WTC11 (cell line): ENCODE data around the gene ZNF576. TPM values are rescaled to one million over a fixed set of nuclear protein-coding genes. Genes with fewer than 3 reads are reported as not detected.

Experiments used
- ATAC-seq: fragments of 200-7000 bp; cut with Tn5 transposase; 2 replicates; pipeline ENCODE4 v1.10.0; 2021; ENCODE audit warnings: mild to moderate bottlenecking, moderate library complexity
- CTCF ChIA-PET: fragments of 300-600 bp; sonication (Branson Sonifier 250); formaldehyde crosslinking; loops from one replicate; lab custom pipeline; 2021; ENCODE audit warnings: antibody characterized with exemption; lab: Charles Lee
- POLR2A ChIA-PET: fragments of 350-600 bp; sonication (Branson Sonifier 250); formaldehyde crosslinking; loops from one replicate; lab custom pipeline; 2021; ENCODE audit warnings: antibody characterized with exemption; lab: Charles Lee
- DNase-seq: peaks from one replicate; pipeline ENCODE4 v3.0.0; 2021; ENCODE audit warnings: low spot score
- H3K27ac Mint-ChIP-seq: 2 replicates; pipeline ENCODE4 v1.8.0; 2021; ENCODE audit warnings: mixed read lengths
- H3K27me3 Mint-ChIP-seq: 2 replicates; pipeline ENCODE4 v1.8.0; 2021; ENCODE audit warnings: low read depth, mild to moderate bottlenecking, moderate library complexity, mixed read lengths
- H3K36me3 Mint-ChIP-seq: 2 replicates; pipeline ENCODE4 v1.8.0; 2021; ENCODE audit warnings: mixed read lengths
- H3K4me1 Mint-ChIP-seq: 2 replicates; pipeline ENCODE4 v1.8.0; 2022; ENCODE audit warnings: mixed read lengths
- H3K4me3 Mint-ChIP-seq: 2 replicates; pipeline ENCODE4 v1.8.0; 2021; ENCODE audit warnings: mild to moderate bottlenecking, moderate library complexity, mixed read lengths
- H3K9me3 Mint-ChIP-seq: 2 replicates; pipeline ENCODE4 v1.8.0; 2021; ENCODE audit warnings: mixed read lengths
- AR ChIP-seq: fragments of 250-450 bp; sonication (Bioruptor Pico); IDR thresholded peaks from 2 replicates; pipeline ENCODE4 v1.9.0; 2021; ENCODE audit warnings: mild to moderate bottlenecking
- ATF1 ChIP-seq: sonication (generic); formaldehyde crosslinking; IDR thresholded peaks from 2 replicates; pipeline ENCODE4 v1.8.1; 2023; ENCODE audit warnings: mild to moderate bottlenecking, moderate library complexity, missing genetic modification reagents
- CREB1 ChIP-seq: sonication (generic); formaldehyde crosslinking; IDR thresholded peaks from 2 replicates; pipeline ENCODE4 v1.8.0; 2023; ENCODE audit warnings: mild to moderate bottlenecking, missing genetic modification reagents
- KAT7 ChIP-seq: sonication (generic); formaldehyde crosslinking; IDR thresholded peaks from 2 replicates; pipeline ENCODE4 v1.8.1; 2023; ENCODE audit warnings: missing genetic modification reagents, mild to moderate bottlenecking, borderline replicate concordance
- MLX ChIP-seq: sonication (generic); formaldehyde crosslinking; IDR thresholded peaks from 2 replicates; pipeline ENCODE4 v1.8.1; 2023; ENCODE audit warnings: mild to moderate bottlenecking, missing genetic modification reagents, moderate library complexity
- NFE2L1 ChIP-seq: sonication (generic); formaldehyde crosslinking; IDR thresholded peaks from 2 replicates; pipeline ENCODE4 v1.8.1; 2023; ENCODE audit warnings: missing genetic modification reagents
- NR2C2 ChIP-seq: sonication (generic); formaldehyde crosslinking; IDR thresholded peaks from 2 replicates; pipeline ENCODE4 v1.8.0; 2022; ENCODE audit warnings: mild to moderate bottlenecking, missing genetic modification reagents
- SMAD4 ChIP-seq: sonication (generic); formaldehyde crosslinking; IDR thresholded peaks from 2 replicates; pipeline ENCODE4 v1.8.0; 2022; ENCODE audit warnings: mild to moderate bottlenecking, missing genetic modification reagents
- TCF7 ChIP-seq: sonication (generic); formaldehyde crosslinking; IDR thresholded peaks from 2 replicates; pipeline ENCODE4 v1.8.0; 2022; ENCODE audit warnings: mild to moderate bottlenecking, low read depth, missing genetic modification reagents, moderate library complexity
- ZNF219 ChIP-seq: sonication (generic); formaldehyde crosslinking; IDR thresholded peaks from 2 replicates; pipeline ENCODE4 v1.8.0; 2023; ENCODE audit warnings: missing genetic modification reagents, mild to moderate bottlenecking, borderline replicate concordance
- ZNF232 ChIP-seq: sonication (generic); formaldehyde crosslinking; IDR thresholded peaks from 2 replicates; pipeline ENCODE4 v1.8.0; 2022; ENCODE audit warnings: mild to moderate bottlenecking, missing genetic modification reagents
- ZNF512 ChIP-seq: sonication (generic); formaldehyde crosslinking; IDR thresholded peaks from 2 replicates; pipeline ENCODE4 v1.8.1; 2022; ENCODE audit warnings: missing genetic modification reagents, borderline replicate concordance
- total RNA-seq: library from RNA; stranded (reverse); gene quantifications from 3 replicates; pipeline ENCODE4 v1.2.3, GENCODE V29; 2021
- TF ChIP-seq, protein P1 (sequence below): sonication (generic); formaldehyde crosslinking; IDR thresholded peaks from 2 replicates; pipeline ENCODE4 v1.8.0; 2022; ENCODE audit warnings: missing genetic modification reagents
- TF ChIP-seq, protein P2 (sequence below): sonication (generic); formaldehyde crosslinking; IDR thresholded peaks from 2 replicates; pipeline ENCODE4 v1.8.0; 2023; ENCODE audit warnings: mild to moderate bottlenecking, missing genetic modification reagents
- TF ChIP-seq, protein P3 (sequence below): sonication (generic); formaldehyde crosslinking; IDR thresholded peaks from 2 replicates; pipeline ENCODE4 v1.8.0; 2023; ENCODE audit warnings: missing genetic modification reagents
- TF ChIP-seq, protein P4 (sequence below): sonication (generic); formaldehyde crosslinking; IDR thresholded peaks from 2 replicates; pipeline ENCODE4 v1.8.1; 2023; ENCODE audit warnings: mild to moderate bottlenecking, missing genetic modification reagents

The ZNF576 gene
- total RNA-seq, 1 experiment from 2014 or later, result 15.9 TPM

DNA sequence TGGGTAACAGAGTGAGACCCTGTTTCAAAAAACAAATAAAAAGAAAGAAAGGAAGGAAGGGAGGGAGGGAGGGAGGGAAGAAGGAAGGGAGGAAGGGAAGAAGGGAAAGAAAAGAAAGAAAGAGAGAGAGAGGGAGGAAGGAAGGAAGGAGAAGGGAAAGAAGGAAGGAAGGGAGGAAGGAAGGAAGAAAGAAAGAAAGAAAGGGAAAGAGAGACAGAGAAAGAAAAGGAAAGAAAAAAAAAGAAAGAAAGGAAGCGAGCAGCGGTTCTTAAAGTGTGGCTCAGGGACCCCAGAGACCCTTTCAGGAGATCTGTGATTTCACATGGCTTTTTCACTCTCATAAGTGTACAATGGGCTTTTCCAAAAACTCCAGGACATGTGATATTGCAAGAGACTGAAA is 53.1 kb downstream of the ZNF576 start:
- TF ChIP-seq ZNF219 (CRISPR knock-in tag), result no peak
- TF ChIP-seq TCF7 (CRISPR knock-in tag), result no peak
- TF ChIP-seq KAT7 (CRISPR knock-in tag), result no peak
- TF ChIP-seq NFE2L1 (CRISPR knock-in tag), result no peak
- no peak for TF ChIP-seq ZNF232
- TF ChIP-seq, protein P1, sequence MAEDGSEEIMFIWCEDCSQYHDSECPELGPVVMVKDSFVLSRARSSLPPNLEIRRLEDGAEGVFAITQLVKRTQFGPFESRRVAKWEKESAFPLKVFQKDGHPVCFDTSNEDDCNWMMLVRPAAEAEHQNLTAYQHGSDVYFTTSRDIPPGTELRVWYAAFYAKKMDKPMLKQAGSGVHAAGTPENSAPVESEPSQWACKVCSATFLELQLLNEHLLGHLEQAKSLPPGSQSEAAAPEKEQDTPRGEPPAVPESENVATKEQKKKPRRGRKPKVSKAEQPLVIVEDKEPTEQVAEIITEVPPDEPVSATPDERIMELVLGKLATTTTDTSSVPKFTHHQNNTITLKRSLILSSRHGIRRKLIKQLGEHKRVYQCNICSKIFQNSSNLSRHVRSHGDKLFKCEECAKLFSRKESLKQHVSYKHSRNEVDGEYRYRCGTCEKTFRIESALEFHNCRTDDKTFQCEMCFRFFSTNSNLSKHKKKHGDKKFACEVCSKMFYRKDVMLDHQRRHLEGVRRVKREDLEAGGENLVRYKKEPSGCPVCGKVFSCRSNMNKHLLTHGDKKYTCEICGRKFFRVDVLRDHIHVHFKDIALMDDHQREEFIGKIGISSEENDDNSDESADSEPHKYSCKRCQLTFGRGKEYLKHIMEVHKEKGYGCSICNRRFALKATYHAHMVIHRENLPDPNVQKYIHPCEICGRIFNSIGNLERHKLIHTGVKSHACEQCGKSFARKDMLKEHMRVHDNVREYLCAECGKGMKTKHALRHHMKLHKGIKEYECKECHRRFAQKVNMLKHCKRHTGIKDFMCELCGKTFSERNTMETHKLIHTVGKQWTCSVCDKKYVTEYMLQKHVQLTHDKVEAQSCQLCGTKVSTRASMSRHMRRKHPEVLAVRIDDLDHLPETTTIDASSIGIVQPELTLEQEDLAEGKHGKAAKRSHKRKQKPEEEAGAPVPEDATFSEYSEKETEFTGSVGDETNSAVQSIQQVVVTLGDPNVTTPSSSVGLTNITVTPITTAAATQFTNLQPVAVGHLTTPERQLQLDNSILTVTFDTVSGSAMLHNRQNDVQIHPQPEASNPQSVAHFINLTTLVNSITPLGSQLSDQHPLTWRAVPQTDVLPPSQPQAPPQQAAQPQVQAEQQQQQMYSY (CRISPR knock-in tag), result no peak
- TF ChIP-seq, protein P2, sequence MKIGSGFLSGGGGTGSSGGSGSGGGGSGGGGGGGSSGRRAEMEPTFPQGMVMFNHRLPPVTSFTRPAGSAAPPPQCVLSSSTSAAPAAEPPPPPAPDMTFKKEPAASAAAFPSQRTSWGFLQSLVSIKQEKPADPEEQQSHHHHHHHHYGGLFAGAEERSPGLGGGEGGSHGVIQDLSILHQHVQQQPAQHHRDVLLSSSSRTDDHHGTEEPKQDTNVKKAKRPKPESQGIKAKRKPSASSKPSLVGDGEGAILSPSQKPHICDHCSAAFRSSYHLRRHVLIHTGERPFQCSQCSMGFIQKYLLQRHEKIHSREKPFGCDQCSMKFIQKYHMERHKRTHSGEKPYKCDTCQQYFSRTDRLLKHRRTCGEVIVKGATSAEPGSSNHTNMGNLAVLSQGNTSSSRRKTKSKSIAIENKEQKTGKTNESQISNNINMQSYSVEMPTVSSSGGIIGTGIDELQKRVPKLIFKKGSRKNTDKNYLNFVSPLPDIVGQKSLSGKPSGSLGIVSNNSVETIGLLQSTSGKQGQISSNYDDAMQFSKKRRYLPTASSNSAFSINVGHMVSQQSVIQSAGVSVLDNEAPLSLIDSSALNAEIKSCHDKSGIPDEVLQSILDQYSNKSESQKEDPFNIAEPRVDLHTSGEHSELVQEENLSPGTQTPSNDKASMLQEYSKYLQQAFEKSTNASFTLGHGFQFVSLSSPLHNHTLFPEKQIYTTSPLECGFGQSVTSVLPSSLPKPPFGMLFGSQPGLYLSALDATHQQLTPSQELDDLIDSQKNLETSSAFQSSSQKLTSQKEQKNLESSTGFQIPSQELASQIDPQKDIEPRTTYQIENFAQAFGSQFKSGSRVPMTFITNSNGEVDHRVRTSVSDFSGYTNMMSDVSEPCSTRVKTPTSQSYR (CRISPR knock-in tag), result no peak
- no peak for TF ChIP-seq CREB1 (CRISPR knock-in tag)
- no peak for TF ChIP-seq ATF1 (CRISPR knock-in tag)
- no peak for TF ChIP-seq MLX (CRISPR knock-in tag)
- no peak for TF ChIP-seq NR2C2 (CRISPR knock-in tag)
- TF ChIP-seq, protein P3, sequence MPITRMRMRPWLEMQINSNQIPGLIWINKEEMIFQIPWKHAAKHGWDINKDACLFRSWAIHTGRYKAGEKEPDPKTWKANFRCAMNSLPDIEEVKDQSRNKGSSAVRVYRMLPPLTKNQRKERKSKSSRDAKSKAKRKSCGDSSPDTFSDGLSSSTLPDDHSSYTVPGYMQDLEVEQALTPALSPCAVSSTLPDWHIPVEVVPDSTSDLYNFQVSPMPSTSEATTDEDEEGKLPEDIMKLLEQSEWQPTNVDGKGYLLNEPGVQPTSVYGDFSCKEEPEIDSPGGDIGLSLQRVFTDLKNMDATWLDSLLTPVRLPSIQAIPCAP, result no peak
- no peak for TF ChIP-seq AR (CRISPR knock-in tag)
- TF ChIP-seq ZNF512 (CRISPR knock-in tag), result no peak
- TF ChIP-seq, protein P4, sequence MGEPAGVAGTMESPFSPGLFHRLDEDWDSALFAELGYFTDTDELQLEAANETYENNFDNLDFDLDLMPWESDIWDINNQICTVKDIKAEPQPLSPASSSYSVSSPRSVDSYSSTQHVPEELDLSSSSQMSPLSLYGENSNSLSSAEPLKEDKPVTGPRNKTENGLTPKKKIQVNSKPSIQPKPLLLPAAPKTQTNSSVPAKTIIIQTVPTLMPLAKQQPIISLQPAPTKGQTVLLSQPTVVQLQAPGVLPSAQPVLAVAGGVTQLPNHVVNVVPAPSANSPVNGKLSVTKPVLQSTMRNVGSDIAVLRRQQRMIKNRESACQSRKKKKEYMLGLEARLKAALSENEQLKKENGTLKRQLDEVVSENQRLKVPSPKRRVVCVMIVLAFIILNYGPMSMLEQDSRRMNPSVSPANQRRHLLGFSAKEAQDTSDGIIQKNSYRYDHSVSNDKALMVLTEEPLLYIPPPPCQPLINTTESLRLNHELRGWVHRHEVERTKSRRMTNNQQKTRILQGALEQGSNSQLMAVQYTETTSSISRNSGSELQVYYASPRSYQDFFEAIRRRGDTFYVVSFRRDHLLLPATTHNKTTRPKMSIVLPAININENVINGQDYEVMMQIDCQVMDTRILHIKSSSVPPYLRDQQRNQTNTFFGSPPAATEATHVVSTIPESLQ (CRISPR knock-in tag), result no peak
- TF ChIP-seq SMAD4, result no peak
- CTCF ChIA-PET, result no interaction called here
- Mint-ChIP-seq H3K27me3 (peaks cover 12% of the 10 kb centered on the region; the same call in 1 of the 2 replicates), H3K36me3 (peaks cover 42% of the 10 kb centered on the region), H3K4me1 (peaks cover 2% of the 10 kb centered on the region; the same call in 1 of the 2 replicates), H3K27ac (no peak overlapping the region), H3K9me3 (peaks cover 21% of the 10 kb centered on the region), H3K4me3 (no peak overlapping the region)
- POLR2A ChIA-PET, result no interaction called here
- ATAC-seq, result no peak
- no peak for DNase-seq
